GM10266 (cell line): ENCODE results near the gene TMEM14B.

Source experiments
- DNase-seq: peaks from one replicate; pipeline ENCODE4 v3.0.0; 2012; ENCODE audit errors: extremely low spot score
- CTCF ChIP-seq: IDR thresholded peaks from 2 replicates; pipeline ENCODE4 v1.5.1; 2012; ENCODE audit warnings: mild to moderate bottlenecking, low read depth; ENCODE audit not compliant: control insufficient read depth, insufficient read depth; ENCODE audit errors: missing control alignments

The TMEM14B gene

GRCh38 chr6:10794239-10794638 is 46.6 kb downstream of the TMEM14B start:
- TF ChIP-seq CTCF: no peak

GRCh38 chr6:10800810-10801209 is 53.2 kb downstream of the TMEM14B start:
- no peak for TF ChIP-seq CTCF
- DNase-seq: no peak

More at GRCh38 chr6:10794239-10794638, 46.6 kb downstream of the TMEM14B start:
- no peak for DNase-seq

DNA sequence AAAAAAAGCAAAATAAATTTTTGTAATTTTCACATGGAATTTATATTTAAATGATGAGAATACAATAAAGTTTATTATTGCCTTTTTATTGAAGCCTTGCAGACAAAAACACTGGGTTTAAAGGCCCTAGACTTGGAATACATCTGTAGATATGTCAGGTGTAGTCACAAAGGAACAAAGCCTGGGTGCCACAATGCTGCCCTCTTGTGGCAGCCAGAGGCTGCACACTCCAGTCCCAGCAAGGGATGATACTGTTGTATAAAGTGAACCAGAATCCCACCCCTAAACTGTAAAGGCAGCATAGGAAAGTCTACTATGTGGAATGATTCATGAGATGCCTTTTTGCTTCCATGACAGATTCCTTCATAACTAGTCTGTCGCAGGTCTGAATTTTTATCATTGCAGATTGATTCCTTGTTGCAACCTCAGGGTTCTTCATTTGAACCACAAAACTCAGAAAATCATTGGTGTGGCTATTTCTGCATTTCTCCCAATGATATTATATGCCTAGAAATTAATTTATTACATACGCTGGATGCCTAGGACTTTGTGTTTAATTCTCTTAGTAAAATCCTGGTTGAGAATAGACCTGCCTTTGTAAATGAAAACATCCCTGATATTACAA is 53.7 kb downstream of the TMEM14B start:
- peak; percentile 94 for TF ChIP-seq CTCF
- peak; percentile 77 for DNase-seq
